IMR-90 (cell line): Measurements from ENCODE around the gene AKAP8L. TPM values are rescaled to one million over a fixed set of nuclear protein-coding genes. Genes with fewer than 3 reads are reported as not detected.
"Not testable (repeated sequence)": the region's sequence is repeated elsewhere in the genome, so short reads cannot be mapped to it uniquely, and the experiment has no call there.

Source experiments
- ATAC-seq: fragments of 200-7000 bp; cut with Tn5 transposase; 2 replicates; pipeline ENCODE4 v1.9.1; 2020; ENCODE audit warnings: low read depth, mild to moderate bottlenecking, moderate library complexity
- BruUV-seq: library from RNA; stranded (reverse); fragments of 400-500 nt; replicated peaks from 2 replicates; lab custom pipeline; 2021; lab: Mats Ljungman, UMichigan
- CTCF ChIA-PET: fragments of 300-600 bp; formaldehyde crosslinking; extraction: SDS; loops from one replicate; lab custom pipeline; 2021; ENCODE audit warnings: antibody characterized with exemption; lab: Yijun Ruan, JAX
- POLR2A ChIA-PET: fragments of 300-600 bp; sonication (Branson Sonifier 250); formaldehyde crosslinking; loops from one replicate; lab custom pipeline; 2022; ENCODE audit warnings: antibody characterized with exemption; ENCODE audit not compliant: unreplicated experiment; lab: Charles Lee
- DNase-seq: peaks from one replicate; pipeline ENCODE4 v3.0.0; 2013
- H2AFZ ChIP-seq: replicated peaks from 2 replicates; pipeline ENCODE3; 2013; ENCODE audit warnings: low read length, mild to moderate bottlenecking; ENCODE audit not compliant: poor library complexity
- H2AK5ac ChIP-seq: 2 replicates; pipeline ENCODE4 v1.6.1; 2013; ENCODE audit warnings: low read depth, low read length, inconsistent platforms
- H2AK9ac ChIP-seq: replicated peaks from 2 replicates; pipeline ENCODE3; 2013; ENCODE audit warnings: mild to moderate bottlenecking, low read depth, low read length, moderate library complexity; ENCODE audit not compliant: poor library complexity
- H2BK120ac ChIP-seq: 2 replicates; pipeline ENCODE4 v1.6.1; 2013; ENCODE audit warnings: low read depth, low read length, inconsistent platforms
- H2BK15ac ChIP-seq: 3 replicates; pipeline ENCODE4 v1.6.1; 2013; ENCODE audit warnings: low read depth, low read length, inconsistent platforms
- H2BK20ac ChIP-seq: 2 replicates; pipeline ENCODE4 v1.6.1; 2013; ENCODE audit warnings: low read depth, mild to moderate bottlenecking, inconsistent platforms, low read length, moderate library complexity
- H2BK5ac ChIP-seq: 2 replicates; pipeline ENCODE4 v1.6.1; 2013; ENCODE audit warnings: mild to moderate bottlenecking, low read depth, low read length, inconsistent platforms; ENCODE audit not compliant: poor library complexity, severe bottlenecking
- H3K14ac ChIP-seq: replicated peaks from 2 replicates; pipeline ENCODE4 v1.6.1; 2013; ENCODE audit warnings: low read depth, low read length, inconsistent platforms
- H3K18ac ChIP-seq: 2 replicates; pipeline ENCODE4 v1.6.1; 2013; ENCODE audit warnings: low read depth, low read length, control low read depth
- H3K23ac ChIP-seq: 2 replicates; pipeline ENCODE4 v1.6.1; 2013; ENCODE audit warnings: low read depth, low read length, inconsistent platforms
- H3K27ac ChIP-seq: 2 replicates; pipeline ENCODE4 v1.5.1; 2013; ENCODE audit warnings: mild to moderate bottlenecking, control low read depth, low read length; ENCODE audit not compliant: insufficient read depth
- H3K27me3 ChIP-seq: 2 replicates; pipeline ENCODE4 v1.6.1; 2013; ENCODE audit warnings: low read length; ENCODE audit not compliant: control insufficient read depth, insufficient read depth
- H3K36me3 ChIP-seq: 2 replicates; pipeline ENCODE4 v1.6.1; 2013; ENCODE audit warnings: low read length, mixed read lengths; ENCODE audit not compliant: control insufficient read depth, insufficient read depth
- H3K4ac ChIP-seq: 2 replicates; pipeline ENCODE4 v1.6.1; 2013; ENCODE audit warnings: low read depth, low read length, inconsistent platforms
- H3K4me1 ChIP-seq: 2 replicates; pipeline ENCODE4 v1.6.1; 2013; ENCODE audit warnings: low read length, mixed read lengths; ENCODE audit not compliant: control insufficient read depth, insufficient read depth
- H3K4me2 ChIP-seq: 2 replicates; pipeline ENCODE4 v1.6.1; 2013; ENCODE audit warnings: low read depth, mild to moderate bottlenecking, control low read depth, low read length, moderate library complexity
- H3K4me3 ChIP-seq: 2 replicates; pipeline ENCODE4 v1.5.1; 2013; ENCODE audit warnings: low read depth, mild to moderate bottlenecking, control low read depth, low read length, moderate library complexity; ENCODE audit not compliant: insufficient read depth
- H3K56ac ChIP-seq: 2 replicates; pipeline ENCODE4 v1.6.1; 2013; ENCODE audit warnings: low read length, inconsistent platforms; ENCODE audit not compliant: insufficient read depth; ENCODE audit errors: extremely low read depth
- H3K79me1 ChIP-seq, 2 experiments: 2 replicates each; pipeline ENCODE4 v1.6.1; 2013; ENCODE audit warnings: low read length in 2 of 2, inconsistent platforms in 1 of 2, low read depth in 1 of 2
- H3K9ac ChIP-seq: 2 replicates; pipeline ENCODE4 v1.6.1; 2013; ENCODE audit warnings: low read depth, low read length, control low read depth
- H3K9me1 ChIP-seq: 2 replicates; pipeline ENCODE4 v1.6.1; 2013; ENCODE audit warnings: low read length, inconsistent platforms; ENCODE audit not compliant: insufficient read depth
- H3K9me3 ChIP-seq: 2 replicates; pipeline ENCODE4 v1.6.1; 2013; ENCODE audit warnings: low read length; ENCODE audit not compliant: control insufficient read depth, insufficient read depth
- H4K20me1 ChIP-seq: 2 replicates; pipeline ENCODE4 v1.6.1; 2013; ENCODE audit warnings: low read length, inconsistent platforms; ENCODE audit not compliant: insufficient read depth
- H4K5ac ChIP-seq: 2 replicates; pipeline ENCODE4 v1.6.1; 2013; ENCODE audit warnings: mild to moderate bottlenecking, low read depth, low read length, control low read depth
- H4K8ac ChIP-seq, 2 experiments: 2 replicates each; pipeline ENCODE4 v1.6.1; 2013; ENCODE audit warnings: low read depth in 2 of 2, low read length in 2 of 2, control low read depth in 1 of 2, inconsistent platforms in 1 of 2
- H4K91ac ChIP-seq: 2 replicates; pipeline ENCODE4 v1.6.1; 2013; ENCODE audit warnings: low read depth, low read length, inconsistent platforms; ENCODE audit not compliant: insufficient read depth
- WGBS, 2 experiments: methylation state at CpG; one replicate each; pipeline versions ENCODE4 v1.1.5 to v1.1.7; 2013; ENCODE audit warnings: missing lambda C conversion rate in 2 of 2; ENCODE audit not compliant: insufficient read length in 1 of 2; ENCODE audit errors: extremely low coverage in 2 of 2; 5-methylcytosine and 5-hydroxymethylcytosine counted together
- dilution Hi-C: fragments of 300-500 bp; cut with HindIII; formaldehyde crosslinking; loops from one replicate; pipeline ENCODE4 v1.14.3; 2018; ENCODE audit warnings: low sequenced_read_pairs; ENCODE audit not compliant: unreplicated experiment
- in situ Hi-C: fragments of 300-500 bp; cut with MboI; formaldehyde crosslinking; loops from 3 replicates; pipeline ENCODE4 v1.14.3; 2019; ENCODE audit warnings: low sequenced_read_pairs, inconsistent platforms, mixed read lengths
- intact Hi-C: fragments of 100-400 bp; cut with micrococcal nuclease; formaldehyde crosslinking; loops from 2 replicates; pipeline ENCODE4 v1.10.0; 2022
- polyA plus RNA-seq, 3 experiments: library from polyadenylated mRNA; depleted of rRNA; stranded (reverse); fragments of >200 nt; gene quantifications; 2 replicates each; pipeline ENCODE4 v1.2.3, GENCODE V29; 2012; ENCODE audit warnings: low replicate concordance in 1 of 3
- total RNA-seq: library from RNA; depleted of rRNA; stranded (reverse); fragments of >200 nt; gene quantifications from 2 replicates; pipeline ENCODE4 v1.2.3, GENCODE V29; 2012

AKAP8L gene
- total and polyA plus RNA-seq, 2 of the 4 experiments (the other 2 are of a cell fraction) = 43.1 to 44.6 TPM

DNA sequence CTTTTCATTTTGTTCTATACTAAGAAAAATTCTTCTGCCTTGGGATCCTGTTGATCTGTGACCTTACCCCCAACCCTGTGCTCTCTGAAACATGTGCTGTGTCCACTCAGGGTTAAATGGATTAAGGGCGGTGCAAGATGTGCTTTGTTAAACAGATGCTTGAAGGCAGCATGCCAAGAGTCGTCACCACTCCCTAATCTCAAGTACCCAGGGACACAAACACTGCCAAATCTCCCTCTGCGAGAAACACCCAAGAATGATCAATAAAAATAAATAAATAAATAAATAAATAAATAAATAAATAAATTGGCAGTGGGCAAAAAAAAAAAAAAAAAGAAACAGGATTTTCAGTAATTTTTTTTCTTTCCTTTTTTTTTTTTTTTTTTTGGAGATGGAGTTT, 55.0 kb downstream of the AKAP8L start:
- H4K8ac ChIP-seq, H3K56ac ChIP-seq, BruUV-seq, H3K9ac ChIP-seq, H2BK15ac ChIP-seq, H3K27ac ChIP-seq, H3K4me1 ChIP-seq, H3K4ac ChIP-seq, H3K23ac ChIP-seq, H3K14ac ChIP-seq, H4K91ac ChIP-seq, DNase-seq, H3K4me3 ChIP-seq, H3K18ac ChIP-seq, H3K4me2 ChIP-seq, POLR2A ChIA-PET, H4K5ac ChIP-seq, H3K9me1 ChIP-seq, H2AFZ ChIP-seq, H2AK5ac ChIP-seq, dilution Hi-C loops, H2BK5ac ChIP-seq, H2BK120ac ChIP-seq, H2BK20ac ChIP-seq, ATAC-seq, H3K27me3 ChIP-seq, H3K9me3 ChIP-seq, intact Hi-C loops, CTCF ChIA-PET, in situ Hi-C loops, H2AK9ac ChIP-seq: not testable (repeated sequence)
- Histone ChIP-seq H3K36me3 (peaks cover 60% of the 10 kb centered on the region), H3K79me1 (peaks cover 8 to 26% of the 10 kb centered on the region in 2 experiments), H4K20me1 (peaks cover 13% of the 10 kb centered on the region; the same call in 1 of the 2 replicates)
- no CpG with 5 or more reads among the region's 3 CpGs for WGBS, 2 experiments

DNA sequence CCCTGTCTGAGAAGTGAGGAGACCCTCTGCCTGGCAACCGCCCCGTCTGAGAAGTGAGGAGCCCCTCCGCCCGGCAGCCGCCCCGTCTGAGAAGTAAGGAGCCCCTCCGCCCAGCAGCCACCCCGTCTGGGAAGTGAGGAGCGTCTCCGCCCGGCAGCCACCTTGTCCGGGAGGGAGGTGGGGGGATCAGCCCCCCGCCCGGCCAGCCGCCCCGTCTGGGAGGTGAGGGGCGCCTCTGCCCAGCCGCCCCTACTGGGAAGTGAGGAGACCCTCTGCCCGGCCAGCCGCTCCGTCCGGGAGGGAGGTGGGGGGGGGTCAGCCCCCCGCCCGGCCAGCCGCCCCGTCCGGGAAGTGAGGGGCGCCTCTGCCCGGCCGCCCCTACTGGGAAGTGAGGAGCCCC, 55.7 kb downstream of the AKAP8L start:
- H4K91ac ChIP-seq, DNase-seq, H3K9ac ChIP-seq, H2AK9ac ChIP-seq, ATAC-seq, in situ Hi-C loops, H3K4me3 ChIP-seq, H3K27ac ChIP-seq, H3K4ac ChIP-seq, H4K5ac ChIP-seq, H2BK20ac ChIP-seq, CTCF ChIA-PET, H4K8ac ChIP-seq, H2BK15ac ChIP-seq, H3K9me3 ChIP-seq, H2AFZ ChIP-seq, H3K14ac ChIP-seq, H3K23ac ChIP-seq, H3K27me3 ChIP-seq, H3K18ac ChIP-seq, H3K4me1 ChIP-seq, H3K4me2 ChIP-seq, POLR2A ChIA-PET, H3K9me1 ChIP-seq, H2BK5ac ChIP-seq, dilution Hi-C loops, H2BK120ac ChIP-seq, BruUV-seq, H2AK5ac ChIP-seq, intact Hi-C loops, H3K56ac ChIP-seq: not testable (repeated sequence)
- no CpG with 5 or more reads among the region's 30 CpGs for WGBS, 2 experiments
- Histone ChIP-seq H4K20me1 (peaks cover 13% of the 10 kb centered on the region; the same call in 1 of the 2 replicates), H3K36me3 (peaks cover 60% of the 10 kb centered on the region), H3K79me1 (peaks cover 8 to 27% of the 10 kb centered on the region in 2 experiments)
